HG03175 (cell line): ENCODE data around the gene FIBIN.
"Not testable (repeated sequence)": the region's sequence is repeated elsewhere in the genome, so short reads cannot be mapped to it uniquely, and the experiment has no call there.

Experiments
- ATAC-seq: cut with Tn5 transposase; IDR thresholded peaks from one replicate; pipeline ENCODE4 v1.9.1; 2021; ENCODE audit warnings: mild to moderate bottlenecking, moderate library complexity; ENCODE audit not compliant: unreplicated experiment

The FIBIN gene

GRCh38 chr11:26976389-26976788, 17.5 kb upstream of the FIBIN start:
- no peak for ATAC-seq

DNA sequence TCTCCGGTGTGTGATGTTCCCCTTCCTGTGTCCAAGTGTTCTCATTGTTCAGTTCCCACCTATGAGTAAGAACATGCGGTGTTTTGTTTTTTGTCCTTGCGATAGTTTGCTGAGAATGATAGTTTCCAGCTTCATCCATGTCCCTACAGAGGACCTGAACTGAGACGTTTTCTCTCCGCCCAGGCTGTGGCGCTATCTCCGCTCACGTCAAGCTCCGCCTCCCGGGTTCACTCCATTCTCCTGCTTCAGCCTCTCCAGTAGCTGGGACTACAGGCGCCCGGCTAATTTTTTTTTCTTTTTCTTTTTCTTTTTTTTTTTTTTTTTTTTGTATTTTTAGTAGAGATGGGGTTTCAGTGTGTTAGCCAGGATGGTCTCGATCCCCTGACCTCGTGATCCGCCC, 16.7 kb upstream of the FIBIN start:
- not testable (repeated sequence) for ATAC-seq

GRCh38 chr11:26983645-26984044, 10.3 kb upstream of the FIBIN start:
- ATAC-seq: no peak

DNA sequence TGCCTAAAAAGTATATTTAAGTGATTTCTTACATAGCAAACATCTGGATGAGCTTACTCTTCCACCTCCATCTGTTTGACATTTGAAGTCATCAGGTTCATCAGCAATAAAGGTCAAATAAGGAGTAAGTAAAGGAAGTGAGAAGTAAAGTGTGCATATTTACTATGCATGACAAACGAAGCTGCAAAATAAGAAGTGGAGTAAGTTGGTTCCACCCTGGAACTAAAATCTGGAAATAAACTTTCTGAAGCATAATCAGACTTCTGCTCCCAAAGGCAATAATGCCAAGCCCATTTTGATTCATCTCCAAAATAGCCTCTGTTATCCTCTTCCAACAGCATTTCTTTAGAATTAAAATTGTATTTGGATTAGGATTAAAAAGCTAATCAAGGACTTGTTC, 8.4 kb upstream of the FIBIN start:
- no peak for ATAC-seq

- no peak for ATAC-seq
Measured at GRCh38 chr11:26985943-26986342, 8.0 kb upstream of the FIBIN start.

- ATAC-seq: no peak
Measured at GRCh38 chr11:26987272-26987671, 6.6 kb upstream of the FIBIN start.

DNA sequence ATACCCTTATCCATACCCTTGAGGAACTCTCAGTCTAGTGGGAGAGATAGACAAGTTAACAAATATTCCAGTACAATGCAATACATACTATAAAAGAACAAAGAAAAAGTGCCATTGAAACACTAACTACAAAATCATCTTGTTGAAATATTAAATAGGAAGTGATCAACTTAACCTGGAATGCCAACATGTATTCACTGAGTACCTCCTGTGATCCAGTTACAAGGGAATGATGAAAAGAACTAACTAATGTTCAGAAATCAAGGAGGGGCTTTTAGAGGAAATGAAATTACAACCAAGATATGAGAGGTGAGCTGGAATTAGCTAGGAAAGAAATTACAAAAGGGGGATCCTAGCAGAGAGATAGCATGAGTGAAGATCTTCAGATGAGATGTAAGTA, 6.2 kb upstream of the FIBIN start:
- no peak for ATAC-seq

GRCh38 chr11:26992031-26992541, 1.8 kb upstream of the FIBIN start:
- ATAC-seq: no peak

DNA sequence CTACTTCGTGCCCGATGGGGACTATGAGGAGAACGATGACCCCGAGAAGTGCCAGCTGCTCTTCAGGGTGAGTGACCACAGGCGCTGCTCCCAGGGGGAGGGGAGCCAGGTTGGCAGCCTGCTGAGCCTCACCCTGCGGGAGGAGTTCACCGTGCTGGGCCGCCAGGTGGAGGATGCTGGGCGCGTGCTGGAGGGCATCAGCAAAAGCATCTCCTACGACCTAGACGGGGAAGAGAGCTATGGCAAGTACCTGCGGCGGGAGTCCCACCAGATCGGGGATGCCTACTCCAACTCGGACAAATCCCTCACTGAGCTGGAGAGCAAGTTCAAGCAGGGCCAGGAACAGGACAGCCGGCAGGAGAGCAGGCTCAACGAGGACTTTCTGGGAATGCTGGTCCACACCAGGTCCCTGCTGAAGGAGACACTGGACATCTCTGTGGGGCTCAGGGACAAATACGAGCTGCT, 751 bp downstream of the FIBIN start:
- no peak for ATAC-seq

GRCh38 chr11:26995701-26996460, 2.0 kb downstream of the FIBIN start:
- ATAC-seq: no peak

DNA sequence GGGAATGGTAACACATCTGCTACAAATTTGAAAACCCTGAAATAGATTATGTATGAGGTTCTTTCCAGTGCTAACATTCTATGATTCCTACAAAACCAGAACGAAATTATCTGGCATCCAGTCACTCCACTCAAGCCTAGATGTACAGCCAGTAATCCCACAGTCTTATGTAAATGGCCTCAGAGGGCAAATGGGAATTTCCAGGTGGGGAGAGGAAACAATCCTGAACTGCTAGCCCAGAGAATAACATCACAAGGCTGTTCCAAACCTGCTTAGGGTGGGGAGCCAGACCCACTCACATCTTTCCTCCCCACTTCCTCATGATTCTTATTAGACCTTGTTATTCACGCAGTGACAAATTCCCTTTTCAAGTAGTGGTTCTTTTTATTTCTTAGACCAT, 3.5 kb downstream of the FIBIN start:
- no peak for ATAC-seq

DNA sequence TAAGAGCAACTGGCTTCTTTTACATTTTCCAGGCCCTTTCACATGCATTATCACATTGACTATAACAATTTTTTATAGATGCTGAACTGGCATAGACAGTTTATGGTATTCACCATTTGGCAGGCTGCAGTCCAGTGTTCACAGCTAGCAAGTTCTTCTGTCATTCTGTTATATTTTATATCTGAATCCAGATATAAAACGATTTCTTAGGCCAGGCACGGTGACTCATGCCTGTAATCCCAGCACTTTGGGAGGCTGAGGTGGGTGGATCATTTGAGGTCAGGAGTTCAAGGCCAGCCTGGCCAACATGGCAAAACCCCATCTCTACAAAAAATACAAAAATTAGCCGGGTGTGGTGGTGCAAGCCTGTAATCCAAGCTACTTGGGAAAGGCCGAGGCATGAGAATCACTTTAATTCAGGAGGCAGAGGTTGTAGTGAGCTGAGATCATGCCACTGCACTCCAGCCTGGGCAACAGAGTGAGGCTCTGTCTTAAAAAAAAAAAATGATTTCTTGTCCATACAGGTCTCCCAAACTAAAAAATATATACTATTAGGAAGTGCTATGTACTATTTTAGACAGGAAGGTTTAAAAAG, 7.3 kb downstream of the FIBIN start:
- ATAC-seq: not testable (repeated sequence)

DNA sequence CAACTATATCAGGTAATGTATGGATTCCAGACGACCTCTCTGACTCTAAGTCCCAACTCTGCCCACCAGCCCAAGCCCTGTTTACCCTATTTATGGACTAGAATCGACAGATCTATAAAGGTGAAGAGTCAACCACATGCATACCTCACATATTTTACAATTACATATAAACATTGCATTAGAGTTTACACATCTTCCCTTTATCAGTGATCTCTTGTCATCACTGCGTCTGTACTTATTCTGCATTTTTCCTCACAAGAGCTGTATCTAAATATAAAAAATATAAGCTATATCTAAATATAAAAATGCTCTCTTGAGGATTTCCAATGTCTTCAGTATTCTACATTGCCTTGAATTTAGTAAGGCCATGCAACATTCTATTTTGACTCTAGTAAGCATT, 8.5 kb downstream of the FIBIN start:
- ATAC-seq: no peak

- no peak for ATAC-seq
Measured at GRCh38 chr11:27002838-27003237, 8.9 kb downstream of the FIBIN start.

DNA sequence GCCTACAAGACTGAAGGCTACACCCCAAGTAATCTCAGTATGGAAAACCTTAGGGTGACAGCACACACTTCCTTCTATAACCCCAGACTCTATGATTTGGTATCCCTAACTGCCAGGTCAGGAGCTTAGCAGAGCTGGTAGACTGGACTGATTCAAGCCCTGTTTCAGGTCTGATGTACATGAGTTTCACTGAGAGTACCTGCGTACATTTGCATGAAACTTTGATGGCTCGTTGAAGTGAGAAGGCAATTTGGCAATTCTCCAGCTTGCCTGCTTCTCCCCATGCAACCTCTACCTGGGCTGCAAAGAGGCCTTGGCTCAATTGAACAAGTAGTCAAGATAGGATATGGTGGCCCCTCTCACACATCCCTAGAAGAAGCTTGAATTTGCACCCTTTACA, 10.2 kb downstream of the FIBIN start:
- no peak for ATAC-seq

DNA sequence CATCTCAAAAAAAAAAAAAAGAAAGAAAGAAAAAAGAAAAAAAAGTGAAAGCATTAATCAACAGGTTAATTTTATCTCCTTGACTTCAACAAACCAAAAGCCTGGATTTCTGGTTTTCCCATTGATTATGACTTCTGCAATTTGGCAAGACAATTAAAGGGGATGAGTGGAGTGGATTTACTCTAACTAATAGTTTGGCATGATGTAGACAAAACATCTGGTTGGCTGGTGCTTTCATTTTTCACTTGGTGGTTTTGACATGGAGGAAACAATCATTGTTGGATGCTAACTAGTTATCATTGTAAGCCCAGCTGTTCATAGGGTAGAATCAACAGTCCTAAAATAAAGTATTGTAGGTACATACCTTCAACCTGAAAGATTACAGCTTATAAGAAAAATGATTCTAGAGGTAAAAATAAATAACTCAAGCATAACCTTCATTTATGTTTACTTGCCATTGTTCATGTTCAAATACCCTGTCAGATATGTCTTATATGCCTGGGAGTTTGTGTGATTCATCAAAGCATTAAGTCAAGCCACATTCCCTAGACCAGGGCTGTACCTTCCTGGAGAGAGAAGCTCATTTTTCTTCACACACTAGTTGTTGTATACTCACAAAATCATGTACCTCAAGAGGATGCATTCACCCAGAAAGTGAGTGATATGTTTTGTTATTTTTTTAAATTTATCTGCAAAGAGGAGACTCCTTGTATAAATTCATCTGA, 15.1 kb downstream of the FIBIN start:
- no peak for ATAC-seq

- no peak for ATAC-seq
Measured at GRCh38 chr11:27011560-27012233, 17.8 kb downstream of the FIBIN start.

GRCh38 chr11:27012234-27012921, 18.5 kb downstream of the FIBIN start:
- ATAC-seq: no peak

DNA sequence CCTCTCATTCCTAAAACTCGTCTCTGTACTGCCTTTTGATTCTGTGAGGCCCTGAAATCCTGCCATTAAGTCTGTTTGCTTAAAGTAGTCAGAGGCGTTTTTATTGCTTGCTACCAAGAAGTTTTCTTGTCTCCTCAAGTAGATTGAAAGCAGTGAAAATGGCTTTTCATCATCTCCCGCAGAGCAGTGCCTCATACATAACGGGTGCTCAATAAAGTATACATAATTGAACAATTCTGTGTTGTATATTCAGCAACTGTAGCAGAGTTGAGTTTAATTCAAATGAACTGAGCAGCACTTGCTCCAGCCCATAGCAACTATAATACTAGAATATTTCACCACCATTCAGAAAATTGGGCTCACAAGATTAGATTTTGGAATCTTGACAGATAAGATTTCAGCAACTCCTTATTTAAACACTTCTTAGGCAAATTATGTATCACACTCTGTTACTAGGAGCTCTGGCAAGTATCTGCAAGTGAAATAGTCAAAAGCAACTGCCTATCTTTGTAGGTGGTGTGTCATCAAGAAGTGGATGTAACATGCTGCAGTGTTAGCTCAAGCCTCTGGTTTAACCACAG, 20.0 kb downstream of the FIBIN start:
- ATAC-seq: no peak

- ATAC-seq: no peak
Measured at GRCh38 chr11:27018902-27019529, 25.1 kb downstream of the FIBIN start.
